ENCODE results near the gene TSKS.

TSKS gene

GRCh38 chr19:49770529-49770928, 7.4 kb upstream of the TSKS start:
- in situ Hi-C loops (cut with MboI; ENCODE audit: low sequenced_read_pairs, unreplicated experiment) = no loop called here
- no peak for DNase-seq (ENCODE audit: low spot score)
- no peak for TF ChIP-seq CTCF (IDR thresholded peaks at IDR 0.05; ENCODE audit: borderline replicate concordance, control extremely low read depth, extremely low read depth, insufficient read depth, missing control alignments)

GRCh38 chr19:49767967-49768581, 5.0 kb upstream of the TSKS start:
- no peak for DNase-seq (ENCODE audit: low spot score)
- TF ChIP-seq CTCF (IDR thresholded peaks at IDR 0.05; ENCODE audit: borderline replicate concordance, control extremely low read depth, extremely low read depth, insufficient read depth, missing control alignments) = no peak
- in situ Hi-C loops (cut with MboI; ENCODE audit: low sequenced_read_pairs, unreplicated experiment) = no loop called here

- DNase-seq (ENCODE audit: low spot score) = no peak
- TF ChIP-seq CTCF (IDR thresholded peaks at IDR 0.05; ENCODE audit: borderline replicate concordance, control extremely low read depth, extremely low read depth, insufficient read depth, missing control alignments) = no peak
- in situ Hi-C loops (cut with MboI; ENCODE audit: low sequenced_read_pairs, unreplicated experiment) = no loop called here
These were observed 4.3 kb upstream of the TSKS start for GRCh38 chr19:49767381-49767780.

GRCh38 chr19:49766930-49767299, 3.8 kb upstream of the TSKS start, which contains the start of gene AP2A1:
Gene AP2A1 (plus strand): TSS chr19:49767001. CDS start chr19:49767134, 133 bp downstream.
- no peak for DNase-seq (ENCODE audit: low spot score)
- in situ Hi-C loops (cut with MboI; ENCODE audit: low sequenced_read_pairs, unreplicated experiment) = no loop called here
- TF ChIP-seq CTCF (IDR thresholded peaks at IDR 0.05; ENCODE audit: borderline replicate concordance, control extremely low read depth, extremely low read depth, insufficient read depth, missing control alignments) = no peak

GRCh38 chr19:49766007-49766929, 3.2 kb upstream of the TSKS start:
- no peak for TF ChIP-seq CTCF (IDR thresholded peaks at IDR 0.05; ENCODE audit: borderline replicate concordance, control extremely low read depth, extremely low read depth, insufficient read depth, missing control alignments)
- DNase-seq (ENCODE audit: low spot score) = peak; percentile 100
- in situ Hi-C loops (cut with MboI; ENCODE audit: low sequenced_read_pairs, unreplicated experiment) = no loop called here

GRCh38 chr19:49764341-49764740, 1.2 kb upstream of the TSKS start:
- no peak for TF ChIP-seq CTCF (IDR thresholded peaks at IDR 0.05; ENCODE audit: borderline replicate concordance, control extremely low read depth, extremely low read depth, insufficient read depth, missing control alignments)
- DNase-seq (ENCODE audit: low spot score) = no peak
- in situ Hi-C loops (cut with MboI; ENCODE audit: low sequenced_read_pairs, unreplicated experiment) = no loop called here
